COR-L47 (cell line): ENCODE data around the gene MTMR10.

ENCODE experiments used
- DNase-seq: peaks from one replicate; lab custom pipeline; 2025; lab: John Stamatoyannopoulos, UW

MTMR10 gene

DNA sequence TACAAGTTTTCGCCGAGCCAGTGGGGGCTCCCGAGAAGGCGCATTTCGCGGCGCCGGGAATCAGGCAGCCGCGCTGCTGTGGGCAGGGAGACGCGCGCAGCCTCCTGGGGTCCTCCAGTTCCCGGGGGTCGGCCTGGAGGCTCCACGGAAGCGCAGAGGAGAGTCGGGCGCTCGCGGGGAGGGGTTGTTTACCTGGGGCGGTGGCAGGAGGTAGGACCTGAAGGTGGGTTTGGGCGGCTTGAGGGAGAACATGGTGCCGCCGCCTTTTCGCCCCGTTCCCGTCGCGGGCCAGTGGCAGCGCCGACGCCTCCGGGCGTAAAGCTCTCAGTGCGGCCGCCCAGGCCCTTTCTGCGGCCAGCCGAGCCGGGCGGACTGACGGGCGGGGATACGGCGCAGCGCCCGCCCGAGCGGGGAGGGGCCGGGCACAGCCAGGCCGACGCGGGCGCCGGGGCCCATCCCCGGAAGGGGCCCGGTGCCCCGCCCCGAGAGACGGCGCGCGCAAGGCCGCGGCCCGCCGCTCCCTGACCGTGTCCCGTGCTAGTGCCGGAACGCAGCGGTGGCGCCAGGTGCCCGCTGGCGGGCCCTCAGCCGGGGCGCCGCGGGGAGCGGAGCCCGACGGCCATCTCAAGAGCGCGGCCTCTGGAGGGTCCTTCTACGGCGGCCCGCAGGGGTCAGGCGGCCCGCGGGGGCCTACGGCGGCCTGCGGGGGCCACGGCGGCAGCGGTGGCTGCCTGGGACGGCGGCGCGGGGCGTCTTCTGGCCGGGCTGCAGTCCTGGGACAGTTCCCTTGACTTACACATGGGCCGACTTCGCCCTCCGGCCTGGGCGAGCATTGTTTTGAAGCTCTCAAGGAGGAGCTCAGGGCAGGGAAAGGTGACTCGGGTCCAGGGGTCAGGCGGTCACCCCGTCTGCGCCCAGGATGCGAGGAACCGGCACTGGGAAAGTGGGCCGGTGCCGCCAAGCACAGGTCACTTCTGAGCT, at the start of gene MTMR10:
TSS of gene MTMR10 (minus strand) at position 374 of the 981 bp plus-strand sequence. CDS start at position 252, 122 bp downstream.
- DNase-seq: peak; percentile 72

DNA sequence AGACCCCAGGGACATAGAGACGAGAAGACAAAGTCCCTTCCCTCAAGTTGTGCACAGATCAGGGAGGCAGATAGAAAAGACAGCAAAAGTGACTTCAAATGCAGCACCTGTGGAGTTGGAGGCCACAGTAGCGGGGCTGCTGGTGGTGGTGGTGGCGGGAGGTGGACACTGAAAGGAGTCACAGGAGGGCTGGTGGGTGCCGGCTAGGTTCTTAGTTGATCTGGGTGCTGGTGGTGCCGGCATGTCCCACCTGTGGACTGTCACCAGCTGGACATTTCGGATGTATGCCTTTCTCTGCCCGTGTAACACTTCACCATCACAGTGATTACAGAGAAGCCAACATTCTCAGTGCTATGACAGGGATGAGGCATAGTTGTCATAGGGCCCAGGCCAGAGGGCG, 49.2 kb upstream of the MTMR10 start:
- DNase-seq: no peak

DNA sequence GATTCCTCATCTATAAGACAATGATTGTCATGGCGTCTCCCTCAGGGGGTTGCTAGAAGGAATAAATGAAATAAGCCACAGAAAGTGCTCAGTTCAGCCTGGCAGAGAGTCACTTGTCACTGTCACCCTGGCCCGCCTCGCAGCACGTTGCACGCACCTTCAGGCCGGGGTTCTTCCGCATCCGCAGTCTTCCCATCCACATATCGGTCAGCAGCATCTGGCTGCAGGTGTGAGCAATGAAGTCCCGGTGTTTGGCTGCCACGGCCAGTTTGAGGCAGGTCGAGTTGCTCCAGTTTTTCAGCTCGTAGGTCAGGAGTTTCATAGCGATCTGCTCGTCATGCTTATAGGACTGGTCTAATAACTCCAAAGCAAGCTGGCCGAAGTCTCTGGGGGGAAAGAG, 48.5 kb upstream of the MTMR10 start:
- no peak for DNase-seq

DNA sequence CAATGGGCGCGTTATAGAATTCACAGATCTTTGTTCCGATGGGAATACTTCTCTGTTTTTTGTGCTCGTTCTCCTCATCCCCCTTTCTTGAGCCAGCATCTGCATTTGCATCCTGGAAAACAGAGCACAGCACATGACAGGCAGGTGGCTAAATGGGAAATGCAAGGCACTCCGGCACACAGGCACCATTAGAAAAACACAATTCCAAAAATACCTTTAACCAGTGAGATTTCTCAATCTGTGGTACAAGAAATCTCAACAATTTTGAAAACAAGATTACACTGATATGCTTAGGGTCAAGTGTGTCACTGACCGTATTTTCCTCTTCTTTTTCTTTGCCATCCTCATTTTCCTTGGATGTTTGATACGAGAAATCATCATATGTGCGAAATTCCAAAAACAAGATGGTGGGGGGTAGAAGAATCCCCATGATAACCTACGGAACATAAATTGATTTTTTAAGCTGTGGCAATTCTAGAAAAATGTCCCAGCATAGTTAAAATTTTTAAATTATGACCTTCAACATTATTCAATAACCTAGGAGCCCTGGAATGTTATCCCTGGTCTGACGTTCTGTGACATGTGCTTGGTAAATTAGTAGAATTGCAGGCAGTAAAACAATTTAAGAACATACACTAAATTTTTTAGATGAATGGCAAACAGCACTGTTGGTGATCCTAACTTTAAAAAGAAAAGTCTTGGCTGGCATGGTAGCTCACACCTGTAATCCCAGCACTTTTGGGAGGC, 46.5 kb upstream of the MTMR10 start:
- no peak for DNase-seq

DNA sequence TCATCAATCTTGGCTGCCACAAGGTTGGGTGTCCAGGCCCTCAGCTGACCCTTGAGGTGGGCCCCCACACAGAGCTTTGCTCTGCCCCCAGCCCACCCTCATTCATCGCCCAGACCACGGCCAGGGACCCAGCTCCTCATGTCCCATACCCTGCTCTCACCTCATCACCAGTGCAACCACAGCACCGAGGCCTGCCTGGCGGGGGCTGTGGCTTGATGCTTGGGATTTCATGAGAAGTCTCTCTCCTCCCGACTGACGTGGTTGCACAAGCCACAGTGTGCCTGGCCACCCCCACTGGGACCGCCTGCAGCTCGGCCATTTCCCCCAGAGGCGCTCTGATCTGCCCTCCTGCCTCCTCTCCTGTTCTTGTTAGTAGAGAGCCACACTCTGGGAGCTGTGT, 45.4 kb upstream of the MTMR10 start:
- no peak for DNase-seq

DNA sequence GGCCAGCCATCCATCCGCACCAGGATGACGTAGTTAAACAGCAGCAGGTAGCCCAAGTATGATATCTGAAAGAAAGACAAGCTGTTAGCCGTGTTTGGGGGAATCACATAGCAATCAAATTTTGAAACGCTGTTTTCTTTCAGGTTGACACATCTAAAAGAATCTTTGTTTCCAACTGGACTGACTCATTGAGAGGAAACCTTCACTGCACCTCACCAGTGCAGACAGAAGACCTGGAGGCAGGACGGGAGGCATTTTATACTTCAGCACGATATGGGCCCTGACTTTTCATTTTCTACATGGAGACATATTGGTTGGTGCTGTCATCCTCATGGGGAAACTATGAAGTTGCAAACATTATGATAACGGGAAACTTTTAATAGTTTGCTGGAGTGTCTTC, 44.2 kb upstream of the MTMR10 start:
- no peak for DNase-seq

DNA sequence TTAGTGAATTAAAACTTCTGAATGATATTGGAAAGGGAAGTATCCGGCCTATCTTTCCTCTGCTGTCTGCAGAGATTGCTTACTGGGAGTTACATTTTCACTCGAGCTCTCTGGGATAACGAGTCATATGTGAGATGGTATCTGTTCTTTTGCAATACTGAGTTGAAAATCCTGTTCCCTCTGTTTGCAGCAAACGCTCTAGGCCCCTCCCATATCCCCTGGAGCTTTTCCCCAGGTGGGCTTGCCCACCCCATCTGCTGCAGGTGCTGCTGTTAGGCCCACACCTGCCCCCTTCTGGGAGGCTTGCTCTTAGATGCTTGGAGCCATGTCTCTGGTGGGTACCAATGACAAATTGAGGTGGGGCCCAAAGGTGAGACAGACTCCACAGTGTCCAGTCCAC, 42.7 kb upstream of the MTMR10 start:
- peak; percentile 38 for DNase-seq

- DNase-seq: no peak
Observed at GRCh38 chr15:31032961-31033371, 41.5 kb upstream of the MTMR10 start.

GRCh38 chr15:31031471-31032067, 40.1 kb upstream of the MTMR10 start:
- no peak for DNase-seq

GRCh38 chr15:31027910-31028578, 36.6 kb upstream of the MTMR10 start:
- DNase-seq: no peak

- DNase-seq: no peak
Observed at GRCh38 chr15:31025996-31026395, 34.6 kb upstream of the MTMR10 start.

- no peak for DNase-seq
Observed at GRCh38 chr15:31024979-31025378, 33.6 kb upstream of the MTMR10 start.

- DNase-seq: no peak
Observed at GRCh38 chr15:31024330-31024729, 32.9 kb upstream of the MTMR10 start.

GRCh38 chr15:31023841-31024240, 32.4 kb upstream of the MTMR10 start:
- DNase-seq: no peak

DNA sequence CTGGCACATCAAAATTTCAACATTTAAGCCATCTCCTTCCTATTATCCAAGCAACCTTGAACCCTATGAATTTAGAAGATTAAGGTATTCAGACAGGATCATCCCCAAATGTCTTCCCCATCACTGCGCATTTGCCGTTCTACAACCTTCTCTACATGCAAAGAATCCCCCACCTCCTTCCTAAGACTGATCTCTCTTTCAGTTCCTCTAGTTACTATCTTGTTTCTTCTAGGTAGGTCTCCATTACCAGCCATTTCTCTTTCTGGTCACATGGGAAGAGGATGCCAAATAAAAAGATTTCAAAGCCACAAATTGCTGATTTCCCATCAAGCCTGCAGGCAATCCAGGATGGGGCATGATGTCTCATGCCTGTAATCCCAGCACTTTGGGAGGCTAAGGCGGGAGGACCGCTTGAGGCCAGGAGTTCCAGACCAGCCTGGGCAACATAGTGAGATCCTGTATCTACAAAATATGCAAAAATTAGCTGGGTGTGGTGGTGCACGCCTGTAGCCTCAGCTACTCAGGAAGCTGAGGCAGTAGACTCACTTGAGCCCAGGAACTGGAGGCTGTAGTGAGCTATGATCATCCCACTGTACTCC, 29.7 kb upstream of the MTMR10 start:
- no peak for DNase-seq

DNA sequence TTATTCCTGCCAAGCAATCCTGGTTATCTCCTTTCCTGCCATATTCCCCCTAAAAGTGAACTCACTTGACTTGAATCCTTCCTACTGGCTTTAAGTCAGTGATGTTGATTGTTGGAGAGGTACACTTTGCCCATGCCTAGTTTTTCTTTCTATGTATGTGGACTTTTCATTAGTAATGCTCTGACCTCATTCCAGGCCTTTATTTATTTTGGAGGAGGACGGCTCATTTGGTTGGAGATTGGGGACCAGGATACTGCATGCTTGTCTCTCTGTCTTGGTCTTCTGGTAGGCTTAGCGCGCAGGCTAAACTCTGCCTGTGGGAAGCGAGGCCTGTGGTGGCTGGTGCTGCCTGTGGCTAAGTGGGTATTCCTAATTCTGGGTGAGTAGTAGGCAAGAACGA, 29.1 kb upstream of the MTMR10 start:
- no peak for DNase-seq

- no peak for DNase-seq
Observed at GRCh38 chr15:31019986-31020385, 28.6 kb upstream of the MTMR10 start.

DNA sequence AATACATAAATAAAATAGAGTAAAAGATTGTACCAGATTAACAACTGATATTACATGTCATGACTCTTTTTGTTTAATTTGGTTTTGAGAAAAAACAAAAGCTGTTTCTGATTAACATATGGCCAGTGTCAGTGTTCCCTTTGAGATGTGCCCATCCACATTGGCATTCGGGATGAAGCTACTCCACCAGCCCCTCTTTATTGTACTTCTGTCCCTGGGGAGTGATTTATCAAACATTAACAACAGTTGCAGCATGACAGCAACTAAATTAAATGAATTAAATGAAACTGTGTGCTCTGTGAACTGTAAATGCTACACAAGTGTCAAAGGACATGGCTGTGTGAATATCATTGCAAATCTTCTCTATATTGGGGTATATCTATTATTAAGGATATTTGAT, 25.9 kb upstream of the MTMR10 start:
- no peak for DNase-seq

- peak; percentile 7 for DNase-seq
Observed at GRCh38 chr15:31016446-31016915, 25.1 kb upstream of the MTMR10 start.

- no peak for DNase-seq
Observed at GRCh38 chr15:31014608-31014925, 23.1 kb upstream of the MTMR10 start.

DNA sequence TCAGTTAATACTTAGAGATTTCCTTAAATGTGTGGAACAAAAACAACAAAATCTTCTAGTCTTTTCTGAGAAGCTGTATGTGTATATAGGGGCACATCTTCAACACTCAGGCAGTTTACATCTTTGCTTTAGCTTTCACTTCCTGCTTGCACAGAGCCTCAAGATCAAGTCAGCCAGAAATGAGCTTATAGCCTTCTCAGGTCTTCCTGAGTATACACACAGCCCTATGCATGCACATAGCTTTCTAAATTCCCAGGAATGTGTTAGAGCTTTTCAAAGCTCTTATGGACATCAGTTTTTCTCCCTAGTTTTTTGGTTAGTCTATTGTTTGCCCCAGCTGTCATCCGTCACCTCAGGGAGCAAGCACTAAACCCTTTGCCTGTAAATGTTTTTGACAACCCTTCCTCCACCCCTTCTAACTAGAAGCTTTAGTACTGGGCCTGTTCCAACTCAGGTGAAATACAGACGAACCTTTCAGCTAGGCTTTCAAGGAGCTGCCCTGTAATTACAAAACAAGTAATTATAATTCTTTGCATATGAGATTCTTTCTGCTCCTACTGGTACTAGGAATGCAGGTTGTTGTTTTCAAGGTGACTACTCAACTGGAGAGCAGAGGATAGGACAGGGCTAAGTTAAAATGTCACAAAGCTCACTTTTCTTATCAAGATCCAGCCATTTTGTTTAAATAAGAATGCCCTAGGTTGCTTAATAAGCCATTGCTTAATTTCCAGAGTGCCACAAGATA, 22.6 kb upstream of the MTMR10 start:
- DNase-seq: no peak
